Activated CD8-positive, alpha-beta memory T cell treated with anti-CD3 and anti-CD28 coated beads for 36 hours (primary cell): ENCODE results near the gene ATP11A. TPM values are rescaled to one million over a fixed set of nuclear protein-coding genes. Genes with fewer than 3 reads are reported as not detected.

Experiments used
- CTCF ChIA-PET: fragments of 350-600 bp; sonication (Branson Sonifier 250); formaldehyde crosslinking; loops from one replicate; lab custom pipeline; 2021; ENCODE audit warnings: antibody characterized with exemption; lab: Charles Lee
- POLR2A ChIA-PET: fragments of 350-600 bp; sonication (Branson Sonifier 250); formaldehyde crosslinking; loops from one replicate; lab custom pipeline; 2021; ENCODE audit warnings: antibody characterized with exemption; lab: Charles Lee
- total RNA-seq, 2 experiments: library from RNA; stranded (reverse); gene quantifications; one replicate each; pipeline ENCODE4 v1.2.3, GENCODE V29; 2021

The ATP11A gene
- total RNA-seq, 2 experiments from 2014 or later: 35.9 to 40.1 TPM

DNA sequence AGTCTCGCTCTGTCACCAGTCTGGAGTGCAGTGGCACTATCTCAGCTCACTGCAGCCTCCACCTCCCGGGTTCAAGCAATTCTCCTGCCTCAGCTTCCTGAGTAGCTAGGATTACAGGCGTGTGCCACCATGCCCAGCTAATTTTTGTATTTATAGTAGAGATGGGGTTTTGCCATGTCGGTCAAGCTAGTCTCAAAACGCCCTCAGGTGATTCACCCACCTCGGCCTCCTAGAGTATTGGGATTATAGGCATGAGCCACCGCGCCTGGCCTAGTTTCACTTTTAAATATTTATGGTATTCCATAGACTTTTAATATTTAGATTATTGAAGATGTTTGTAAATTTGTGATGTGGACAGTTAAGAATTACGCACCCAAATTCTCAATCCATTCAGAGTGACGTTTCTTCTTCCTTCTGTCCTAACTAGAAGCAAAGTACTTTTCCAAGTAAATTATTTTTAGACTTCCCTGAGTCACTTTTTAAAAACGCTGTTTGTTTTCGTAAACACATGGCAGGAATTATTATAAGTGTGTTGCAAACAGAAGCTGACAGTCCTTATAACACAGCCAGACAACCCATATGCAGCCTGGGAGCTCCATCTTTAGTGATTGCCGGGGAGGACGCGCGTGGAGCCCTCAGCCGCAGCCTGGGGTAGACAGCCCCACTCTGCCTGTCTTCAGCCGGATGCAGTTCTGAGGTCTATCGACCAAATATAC is 131.7 kb downstream of the ATP11A start:
- POLR2A ChIA-PET: no interaction called here

GRCh38 chr13:112822851-112823250 is 133.0 kb downstream of the ATP11A start:
- ChIA-PET POLR2A (no interaction called here), CTCF (no interaction called here)

More for the DNA sequence above, 131.7 kb downstream of the ATP11A start:
- CTCF ChIA-PET: no interaction called here

- ChIA-PET CTCF (no interaction called here), POLR2A (no interaction called here)
Observed at GRCh38 chr13:112824429-112824828, 134.6 kb downstream of the ATP11A start.

GRCh38 chr13:112825071-112825470 is 135.2 kb downstream of the ATP11A start:
- POLR2A ChIA-PET: no interaction called here
- CTCF ChIA-PET: no interaction called here

GRCh38 chr13:112825875-112826274 is 136.0 kb downstream of the ATP11A start:
- POLR2A ChIA-PET: no interaction called here

GRCh38 chr13:112826565-112826964 is 136.7 kb downstream of the ATP11A start:
- ChIA-PET CTCF (no interaction called here), POLR2A (no interaction called here)

More at GRCh38 chr13:112825875-112826274, 136.0 kb downstream of the ATP11A start:
- CTCF ChIA-PET: no interaction called here

GRCh38 chr13:112828082-112828699 is 138.4 kb downstream of the ATP11A start:
- ChIA-PET POLR2A (interaction anchor here (0.6 kb wide), 1 partner anchor 24 kb away, joined by 7 read pairs; no protein-coding TSS in a partner anchor), CTCF (interaction anchor here (0.6 kb wide), 1 partner anchor 58 kb away, joined by 3 read pairs; no protein-coding TSS in a partner anchor)

DNA sequence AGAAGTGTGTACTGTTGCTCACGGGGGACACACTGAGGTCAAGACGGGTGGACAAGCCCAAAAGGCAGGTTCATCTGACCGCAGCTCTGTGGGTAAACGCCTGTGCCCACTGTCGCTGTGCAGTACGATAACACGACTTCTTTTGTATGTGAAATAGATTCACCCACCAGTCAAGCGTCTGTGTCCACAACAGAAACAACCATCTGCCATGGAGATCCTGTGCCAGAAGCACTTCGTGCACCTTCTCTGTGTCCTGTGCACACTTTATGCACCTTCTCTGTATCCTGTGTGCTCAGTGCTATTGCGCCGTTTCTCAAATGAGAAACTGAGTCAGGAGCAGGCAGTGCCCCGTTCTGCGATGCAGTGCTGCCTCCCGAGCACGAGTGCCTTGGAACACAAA is 138.9 kb downstream of the ATP11A start:
- POLR2A ChIA-PET: no interaction called here
- CTCF ChIA-PET: no interaction called here

DNA sequence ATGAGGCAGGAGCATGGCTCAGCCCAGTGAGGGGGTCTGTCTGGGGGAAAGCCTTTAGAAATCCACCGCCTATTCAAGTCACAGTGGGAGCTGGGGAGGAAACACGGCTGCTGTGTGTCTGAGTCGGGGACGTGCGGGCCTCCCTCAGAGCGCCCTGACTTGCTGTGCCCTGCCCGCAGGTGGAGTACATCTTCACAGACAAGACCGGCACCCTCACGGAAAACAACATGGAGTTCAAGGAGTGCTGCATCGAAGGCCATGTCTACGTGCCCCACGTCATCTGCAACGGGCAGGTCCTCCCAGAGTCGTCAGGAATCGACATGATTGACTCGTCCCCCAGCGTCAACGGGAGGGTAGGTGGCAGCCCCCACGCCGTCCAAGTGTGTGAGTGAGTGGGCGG is 141.4 kb downstream of the ATP11A start:
- CTCF ChIA-PET: no interaction called here
- POLR2A ChIA-PET: no interaction called here

GRCh38 chr13:112831801-112832200 is 142.0 kb downstream of the ATP11A start:
- POLR2A ChIA-PET: no interaction called here
- CTCF ChIA-PET: no interaction called here

DNA sequence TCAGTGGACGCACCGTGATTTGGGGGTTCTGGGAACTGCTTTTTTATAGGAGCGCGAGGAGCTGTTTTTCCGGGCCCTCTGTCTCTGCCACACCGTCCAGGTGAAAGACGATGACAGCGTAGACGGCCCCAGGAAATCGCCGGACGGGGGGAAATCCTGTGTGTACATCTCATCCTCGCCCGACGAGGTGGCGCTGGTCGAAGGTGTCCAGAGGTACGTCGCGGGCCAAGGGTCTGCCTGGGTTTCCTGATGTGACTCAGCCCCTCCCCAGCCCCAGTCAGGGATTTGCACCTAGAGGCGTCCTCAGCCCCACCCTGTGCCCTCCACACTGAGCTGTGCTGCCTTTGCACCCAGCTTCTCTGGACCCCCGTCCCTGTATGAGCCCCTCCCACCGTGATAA is 143.0 kb downstream of the ATP11A start:
- CTCF ChIA-PET: no interaction called here
- POLR2A ChIA-PET: no interaction called here

DNA sequence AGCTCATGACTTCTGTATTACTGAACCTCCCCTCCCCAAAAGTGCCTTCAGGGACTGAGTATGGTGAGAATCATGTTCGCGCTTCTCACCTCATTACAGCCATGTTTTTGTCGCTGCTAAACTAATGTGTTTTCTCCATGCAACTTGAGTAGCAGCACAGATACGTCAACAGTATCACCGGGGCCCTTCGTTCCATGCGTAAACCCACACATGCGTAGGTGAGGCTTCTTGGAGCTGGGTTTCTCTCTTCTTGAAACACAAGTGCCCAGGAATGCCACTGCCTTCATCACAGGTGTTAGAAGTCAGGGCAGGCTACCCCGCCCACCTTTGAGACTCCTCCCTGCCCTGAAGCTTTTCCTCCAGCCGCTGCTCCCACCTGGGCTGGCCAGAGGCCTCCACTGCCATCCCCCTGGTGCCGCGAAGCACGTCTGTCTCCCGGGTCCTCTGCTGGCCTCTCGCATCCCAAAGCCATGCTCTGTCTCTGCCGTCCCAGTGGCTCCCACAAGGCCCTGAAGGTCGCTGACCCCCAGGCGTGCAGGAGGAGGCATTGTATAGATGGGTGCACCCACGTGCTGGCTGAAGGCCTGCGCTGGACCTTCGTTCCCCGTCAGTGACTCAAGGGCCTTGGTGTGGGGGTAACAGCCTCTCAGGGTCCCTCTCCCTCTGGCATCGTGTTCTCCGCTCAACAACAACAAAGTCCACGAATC is 143.9 kb downstream of the ATP11A start:
- CTCF ChIA-PET: no interaction called here
- POLR2A ChIA-PET: no interaction called here

DNA sequence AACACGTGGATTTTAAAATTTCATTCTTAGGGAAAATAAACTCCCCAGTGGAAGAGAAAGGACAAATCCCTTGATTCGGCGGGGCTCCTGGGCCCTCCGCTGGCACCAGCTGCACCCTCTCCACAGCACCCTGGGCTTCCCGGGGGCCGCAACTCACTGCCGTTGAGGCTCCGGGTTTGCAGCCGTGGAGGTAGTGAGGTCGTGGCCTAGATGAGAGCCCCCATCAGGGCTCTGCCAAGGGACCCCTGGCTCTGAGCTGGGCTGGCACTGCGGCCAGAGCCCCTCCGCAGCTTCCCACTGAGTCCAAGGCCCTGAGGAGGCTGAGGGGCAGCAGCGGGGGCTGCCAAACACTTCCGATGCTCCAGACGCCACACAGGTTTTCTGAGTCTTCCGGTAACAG is 145.5 kb downstream of the ATP11A start:
- ChIA-PET POLR2A (no interaction called here), CTCF (no interaction called here)

- ChIA-PET CTCF (interaction anchor here (0.7 kb wide), 1 partner anchor 195 kb away, joined by 3 read pairs; no protein-coding TSS in a partner anchor), POLR2A (no interaction called here)
Observed at GRCh38 chr13:112835796-112836195, 146.0 kb downstream of the ATP11A start.

DNA sequence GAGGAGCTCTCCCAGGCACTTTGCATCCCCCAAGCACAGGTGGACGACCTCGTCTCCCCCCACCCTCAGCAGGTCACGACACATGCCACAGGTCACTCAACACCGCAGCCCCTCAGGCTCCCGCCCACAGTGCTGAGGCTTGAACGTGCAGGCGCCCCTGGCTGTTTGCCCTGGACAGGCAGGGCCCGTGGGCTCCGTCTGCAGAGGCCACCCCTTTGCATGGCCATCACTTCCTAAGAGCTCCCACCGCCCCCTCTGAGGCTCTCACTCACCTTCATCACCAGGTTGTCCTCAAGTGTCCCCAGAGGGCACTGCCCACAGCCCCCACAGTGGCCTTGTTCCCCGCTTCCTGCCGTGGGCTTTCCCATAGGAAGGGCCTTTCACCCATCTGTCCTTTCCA is 147.1 kb downstream of the ATP11A start:
- CTCF ChIA-PET: no interaction called here
- POLR2A ChIA-PET: no interaction called here

DNA sequence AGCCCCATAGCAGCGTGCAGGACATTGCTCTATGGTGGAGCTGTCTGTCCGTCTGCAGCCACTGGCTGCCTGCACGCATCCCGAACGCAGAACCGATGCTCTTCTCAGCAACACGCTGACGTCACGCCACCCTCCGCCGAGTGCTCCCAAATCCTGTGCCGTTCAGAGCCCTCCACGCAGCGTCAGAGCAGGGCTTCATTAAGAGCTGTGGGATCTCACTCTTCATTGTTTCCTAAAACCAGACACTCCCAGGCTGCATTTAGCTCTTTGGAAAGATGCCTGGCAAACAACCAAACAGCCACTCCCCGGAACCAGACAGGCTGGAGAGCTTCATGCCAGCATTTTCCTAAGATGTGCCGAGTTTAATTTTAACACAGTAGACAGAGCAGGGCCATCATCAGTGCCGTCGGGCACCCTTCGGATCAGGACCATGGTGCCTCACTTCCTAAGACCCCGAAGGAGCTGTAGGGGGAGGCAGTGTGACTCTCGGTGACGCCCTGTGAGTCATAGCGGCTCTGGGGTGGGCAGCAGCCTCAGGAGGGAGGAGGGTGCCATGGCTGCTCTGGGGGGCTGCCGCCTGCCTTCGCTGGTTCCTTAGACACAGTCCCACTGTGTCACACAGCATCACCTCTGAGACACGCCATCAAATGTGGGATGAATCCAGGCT is 147.7 kb downstream of the ATP11A start:
- POLR2A ChIA-PET: no interaction called here
- CTCF ChIA-PET: no interaction called here

GRCh38 chr13:112838038-112838841 is 148.4 kb downstream of the ATP11A start:
- POLR2A ChIA-PET: no interaction called here
- CTCF ChIA-PET: no interaction called here

DNA sequence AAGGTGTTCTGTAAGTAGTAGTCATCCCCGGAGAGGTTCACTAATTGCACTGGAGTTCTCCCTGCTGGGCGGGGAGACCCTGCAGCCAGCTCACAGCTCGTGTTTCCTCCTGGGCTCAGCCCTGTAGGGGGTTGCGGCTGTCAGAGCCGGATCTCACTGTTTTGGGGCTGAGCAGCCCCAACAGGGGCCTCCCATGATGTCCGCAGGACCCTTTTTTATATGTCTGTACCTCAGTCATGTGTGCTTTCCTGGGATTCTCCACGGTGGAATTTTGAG is 148.9 kb downstream of the ATP11A start:
- POLR2A ChIA-PET: no interaction called here
- CTCF ChIA-PET: no interaction called here

- ChIA-PET POLR2A (interaction anchor here (0.6 kb wide), 1 partner anchor 27 kb away, joined by 3 read pairs; no protein-coding TSS in a partner anchor), CTCF (no interaction called here)
Observed at GRCh38 chr13:112839356-112840105, 149.7 kb downstream of the ATP11A start.
